DLD1 (cell line): ENCODE measurements around the gene KHDRBS2.

ENCODE experiments used
- in situ Hi-C: cut with HindIII; loops from 2 replicates; pipeline ENCODE4 v1.10.0; 2017; ENCODE audit warnings: low sequenced_read_pairs

KHDRBS2 gene

GRCh38 chr6:62192593-62192992 lies 93.4 kb downstream of the KHDRBS2 start:
- in situ Hi-C loops: no loop called here

GRCh38 chr6:62175195-62175594 lies 110.8 kb downstream of the KHDRBS2 start:
- in situ Hi-C loops: no loop called here

GRCh38 chr6:62174548-62174947 lies 111.5 kb downstream of the KHDRBS2 start:
- in situ Hi-C loops: no loop called here

GRCh38 chr6:62167736-62168135 lies 118.3 kb downstream of the KHDRBS2 start:
- in situ Hi-C loops: no loop called here

GRCh38 chr6:62162858-62163257 lies 123.2 kb downstream of the KHDRBS2 start:
- in situ Hi-C loops: no loop called here

GRCh38 chr6:62152796-62153195 lies 133.2 kb downstream of the KHDRBS2 start:
- in situ Hi-C loops: no loop called here

- in situ Hi-C loops: no loop called here
Observed at GRCh38 chr6:62150048-62150663, 135.9 kb downstream of the KHDRBS2 start.

- in situ Hi-C loops: no loop called here
Observed at GRCh38 chr6:62146954-62147853, 138.8 kb downstream of the KHDRBS2 start.

GRCh38 chr6:62129127-62129526 lies 156.9 kb downstream of the KHDRBS2 start:
- in situ Hi-C loops: no loop called here

- in situ Hi-C loops: no loop called here
Observed at GRCh38 chr6:62119401-62119800, 166.6 kb downstream of the KHDRBS2 start.

GRCh38 chr6:62103186-62103859 lies 182.7 kb downstream of the KHDRBS2 start:
- in situ Hi-C loops: no loop called here

- in situ Hi-C loops: no loop called here
Observed at GRCh38 chr6:62102387-62102786, 183.6 kb downstream of the KHDRBS2 start.

- in situ Hi-C loops: no loop called here
Observed at GRCh38 chr6:62090442-62091229, 195.4 kb downstream of the KHDRBS2 start.

GRCh38 chr6:62089781-62090180 lies 196.2 kb downstream of the KHDRBS2 start:
- in situ Hi-C loops: no loop called here

- in situ Hi-C loops: no loop called here
Observed at GRCh38 chr6:62086047-62086446, 200.0 kb downstream of the KHDRBS2 start.

- in situ Hi-C loops: no loop called here
Observed at GRCh38 chr6:62075869-62076268, 210.2 kb downstream of the KHDRBS2 start.

- in situ Hi-C loops: no loop called here
Observed at GRCh38 chr6:62059901-62060300, 226.1 kb downstream of the KHDRBS2 start.

- in situ Hi-C loops: no loop called here
Observed at GRCh38 chr6:62057300-62057699, 228.7 kb downstream of the KHDRBS2 start.

- in situ Hi-C loops: no loop called here
Observed at GRCh38 chr6:62045502-62045901, 240.5 kb downstream of the KHDRBS2 start.

GRCh38 chr6:62043084-62043483 lies 242.9 kb downstream of the KHDRBS2 start:
- in situ Hi-C loops: no loop called here

GRCh38 chr6:62042429-62042828 lies 243.6 kb downstream of the KHDRBS2 start:
- in situ Hi-C loops: no loop called here
